Measurements from ENCODE around the gene S100A5. TPM values are rescaled to one million over a fixed set of nuclear protein-coding genes. Genes with fewer than 3 reads are reported as not detected.
"Not testable (repeated sequence)": the region's sequence is repeated elsewhere in the genome, so short reads cannot be mapped to it uniquely, and the experiment has no call there.

The S100A5 gene
- total and polyA plus RNA-seq, 2 of the 8 experiments (the other 6 are each of a cell fraction or from before 2014, with no cell fraction given) = not detected

DNA sequence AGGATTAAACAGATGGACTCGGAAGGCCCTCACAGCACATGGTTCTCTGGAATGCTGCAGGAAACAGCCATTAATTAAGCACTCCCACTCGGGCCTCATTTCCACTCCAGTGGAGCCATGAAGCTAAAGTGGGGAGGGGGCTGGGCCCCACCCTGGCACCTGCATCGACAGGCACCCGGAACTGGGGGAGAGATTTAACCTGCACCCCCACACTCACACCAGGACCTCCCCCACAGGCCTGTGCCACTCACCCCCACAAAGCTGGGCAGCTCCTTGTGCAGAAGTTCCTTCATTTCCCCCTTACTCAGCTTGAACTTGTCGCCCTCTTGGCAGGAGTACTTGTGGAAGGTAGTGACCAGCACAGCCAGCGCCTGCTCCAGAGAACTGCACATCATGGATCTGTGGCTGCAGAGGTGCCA, 22.8 kb upstream of the S100A5 start (continued):
- TF ChIP-seq, protein P1, sequence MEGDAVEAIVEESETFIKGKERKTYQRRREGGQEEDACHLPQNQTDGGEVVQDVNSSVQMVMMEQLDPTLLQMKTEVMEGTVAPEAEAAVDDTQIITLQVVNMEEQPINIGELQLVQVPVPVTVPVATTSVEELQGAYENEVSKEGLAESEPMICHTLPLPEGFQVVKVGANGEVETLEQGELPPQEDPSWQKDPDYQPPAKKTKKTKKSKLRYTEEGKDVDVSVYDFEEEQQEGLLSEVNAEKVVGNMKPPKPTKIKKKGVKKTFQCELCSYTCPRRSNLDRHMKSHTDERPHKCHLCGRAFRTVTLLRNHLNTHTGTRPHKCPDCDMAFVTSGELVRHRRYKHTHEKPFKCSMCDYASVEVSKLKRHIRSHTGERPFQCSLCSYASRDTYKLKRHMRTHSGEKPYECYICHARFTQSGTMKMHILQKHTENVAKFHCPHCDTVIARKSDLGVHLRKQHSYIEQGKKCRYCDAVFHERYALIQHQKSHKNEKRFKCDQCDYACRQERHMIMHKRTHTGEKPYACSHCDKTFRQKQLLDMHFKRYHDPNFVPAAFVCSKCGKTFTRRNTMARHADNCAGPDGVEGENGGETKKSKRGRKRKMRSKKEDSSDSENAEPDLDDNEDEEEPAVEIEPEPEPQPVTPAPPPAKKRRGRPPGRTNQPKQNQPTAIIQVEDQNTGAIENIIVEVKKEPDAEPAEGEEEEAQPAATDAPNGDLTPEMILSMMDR (IDR thresholded peaks at IDR 0.05; ENCODE audit: control extremely low read depth in 1 of 3, insufficient read depth in 1 of 3, low read depth in 1 of 3, low read length in 3 of 3) = no peak
- no peak for TF ChIP-seq GTF2F1 (IDR thresholded peaks at IDR 0.05; ENCODE audit: borderline replicate concordance, low read depth, low read length)

DNA sequence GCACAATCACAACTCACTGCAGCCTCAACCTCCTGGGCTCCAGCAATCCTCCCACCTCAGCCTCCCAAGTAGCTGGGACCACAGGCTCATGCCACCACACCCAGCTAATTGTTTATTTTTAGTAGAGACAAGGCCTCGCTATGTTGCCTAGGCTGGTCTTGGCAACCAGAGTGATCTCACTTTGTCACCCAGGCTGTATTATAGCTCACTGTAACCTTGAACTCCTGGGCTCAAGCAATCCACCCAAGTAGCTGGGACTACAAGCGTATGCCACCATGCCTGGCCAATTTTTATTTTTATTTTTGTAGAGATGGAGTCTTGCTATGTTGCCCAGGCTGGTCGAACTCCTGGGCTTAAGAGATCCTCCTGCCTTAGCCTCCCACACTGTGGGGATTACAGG, 21.3 kb upstream of the S100A5 start:
- H2BK15ac ChIP-seq (ENCODE audit: low read length); H3K9ac ChIP-seq (replicated peaks in 1 of 4; ENCODE audit: extremely low read depth in 1 of 4, low read depth in 3 of 4, low read length in 3 of 4); H2BK5ac ChIP-seq (ENCODE audit: low read depth, low read length); H3K56ac ChIP-seq (replicated peaks; ENCODE audit: insufficient read length, low read depth, low read length); H2BK12ac ChIP-seq (ENCODE audit: low read depth, low read length); FAIRE-seq; DNase-seq (ENCODE audit: low read depth in 1 of 2, low spot score in 2 of 2); H2BK20ac ChIP-seq (ENCODE audit: low read length); H3K18ac ChIP-seq (ENCODE audit: extremely low read depth, low read length); H2AK5ac ChIP-seq (ENCODE audit: low read depth, low read length); H3K27me3 ChIP-seq (replicated peaks in 1 of 4; ENCODE audit: control insufficient read depth in 3 of 4, extremely low read depth in 1 of 4, insufficient read depth in 3 of 4, low read length in 3 of 4); H3K36me3 ChIP-seq (ENCODE audit: control insufficient read depth in 2 of 4, insufficient read depth in 4 of 4, low read length in 3 of 4); H3K27ac ChIP-seq (ENCODE audit: low read depth, low read length); H3K4me2 ChIP-seq (ENCODE audit: insufficient read depth in 1 of 2, low read depth in 2 of 2, low read length in 2 of 2); H3K14ac ChIP-seq (ENCODE audit: insufficient read length); H3K23ac ChIP-seq (ENCODE audit: insufficient read length); H3K23me2 ChIP-seq (ENCODE audit: low read depth, low read length); H4K8ac ChIP-seq (ENCODE audit: extremely low read depth, insufficient read depth, low read length); H3K9me3 ChIP-seq (ENCODE audit: insufficient read depth in 2 of 2, low read depth in 1 of 2, low read length in 1 of 2); H2BK120ac ChIP-seq (replicated peaks; ENCODE audit: low read depth, low read length); H3K79me1 ChIP-seq (ENCODE audit: low read depth, low read length); H4K5ac ChIP-seq (ENCODE audit: insufficient read length, low read depth, low read length); H4K91ac ChIP-seq (replicated peaks; ENCODE audit: insufficient read length, low read length); H3K4ac ChIP-seq (replicated peaks; ENCODE audit: insufficient read length, low read depth, low read length); H3K79me2 ChIP-seq (ENCODE audit: control insufficient read depth in 1 of 2, insufficient read depth in 2 of 2, low read length in 2 of 2); H3K4me3 ChIP-seq (ENCODE audit: extremely low read depth in 1 of 4, insufficient read depth in 2 of 4, low read depth in 3 of 4, low read length in 4 of 4); H2AFZ ChIP-seq (ENCODE audit: low read length); H4K20me1 ChIP-seq (replicated peaks in 1 of 2; ENCODE audit: control insufficient read depth in 1 of 2, insufficient read depth in 2 of 2, low read length in 2 of 2): not testable (repeated sequence)
- WGBS, 2 experiments (ENCODE audit: extremely low coverage in 1 of 2, insufficient coverage in 1 of 2, insufficient read length in 1 of 2, insufficient replicate concordance in 2 of 2, low coverage in 1 of 2, low lambda C conversion rate in 2 of 2, missing lambda C conversion rate in 1 of 2) = 89% methylated on average over 3 of the region's 3 CpGs; no CpG with 5 or more reads in 1 of the 2 experiments
- H3K4me1 ChIP-seq (replicated peaks in 1 of 4; ENCODE audit: control insufficient read depth in 3 of 4, insufficient read depth in 4 of 4, low read length in 3 of 4) = peaks cover 4 to 14% (median 12%) of the 10 kb centered on the region in 4 experiments
- POLR2A ChIA-PET (ENCODE audit: partially characterized antibody) = interaction anchor here (1.0 kb wide), 2 partner anchors 10 to 37 kb away, joined by 3 read pairs; no protein-coding TSS in a partner anchor
- CTCF ChIA-PET (ENCODE audit: partially characterized antibody) = interaction anchor here (1.2 to 5.9 kb wide), 13 partner anchors 9 to 210 kb away, joined by 4 to 55 read pairs (median 5); partner anchors contain the start of genes S100A13, S100A14 and S100A6

All from H1 (cell line).